Nephron progenitor cell (in vitro differentiated cells): Measurements from ENCODE around the gene BEST1.

Experiments used
- DNase-seq: peaks from one replicate; pipeline ENCODE4 v3.0.0; 2021
- H3K27ac Mint-ChIP-seq: 2 replicates; pipeline ENCODE4 v1.8.0; 2021; ENCODE audit warnings: mild to moderate bottlenecking, moderate library complexity, mixed read lengths
- H3K27me3 Mint-ChIP-seq: 2 replicates; pipeline ENCODE4 v1.8.0; 2021; ENCODE audit warnings: mild to moderate bottlenecking, low read depth, mixed read lengths; ENCODE audit not compliant: poor library complexity
- H3K36me3 Mint-ChIP-seq: 2 replicates; pipeline ENCODE4 v1.8.0; 2021; ENCODE audit warnings: low read depth, mixed read lengths
- H3K4me1 Mint-ChIP-seq: 2 replicates; pipeline ENCODE4 v1.8.0; 2021; ENCODE audit warnings: mixed read lengths
- H3K4me3 Mint-ChIP-seq: 2 replicates; pipeline ENCODE4 v1.8.0; 2021; ENCODE audit warnings: mild to moderate bottlenecking, moderate library complexity, mixed read lengths
- H3K9me3 Mint-ChIP-seq: 2 replicates; pipeline ENCODE4 v1.8.0; 2021; ENCODE audit warnings: mild to moderate bottlenecking, moderate library complexity, mixed read lengths
- TF ChIP-seq, protein P1 (sequence below): fragments of 200-600 bp; sonication (generic); IDR thresholded peaks from 2 replicates; pipeline ENCODE4 v1.5.0; 2021; ENCODE audit warnings: antibody characterized with exemption

Gene BEST1

DNA sequence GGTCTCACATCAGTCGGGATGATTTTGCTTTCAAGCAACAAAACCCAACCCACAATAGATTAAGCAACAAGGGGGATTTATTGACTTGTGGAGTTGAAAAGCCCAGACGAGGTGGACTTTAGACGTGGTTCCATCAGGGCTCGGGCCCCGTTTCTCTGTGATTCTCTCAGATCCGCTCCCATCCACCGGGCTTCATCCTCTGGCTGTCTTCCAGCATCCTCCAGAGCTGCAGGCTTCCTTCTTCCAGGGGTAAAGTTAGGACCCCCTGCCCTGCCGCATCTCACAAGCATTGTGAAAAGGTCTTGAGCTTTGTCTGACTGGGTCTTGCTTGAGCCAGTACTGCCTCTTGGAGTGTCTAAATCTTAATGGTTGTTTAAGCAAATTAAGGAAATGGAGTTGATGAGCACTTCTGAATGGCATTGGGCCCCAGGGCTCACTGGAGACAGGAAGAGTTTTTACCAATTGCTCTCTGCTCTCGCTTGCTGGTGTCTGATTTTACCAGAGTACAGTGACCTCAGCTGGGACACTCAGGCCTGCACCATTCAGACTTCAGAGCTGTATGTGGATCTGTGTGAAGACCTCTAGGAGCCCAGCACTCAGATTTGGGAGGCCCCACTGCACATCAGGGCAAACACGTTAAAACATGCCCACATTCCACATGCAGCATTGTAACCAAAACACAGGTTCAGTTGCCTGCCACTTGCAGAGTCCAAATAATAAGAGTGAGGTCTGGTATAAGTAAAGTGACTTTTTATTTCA lies 30.8 kb downstream of the BEST1 start:
- TF ChIP-seq, protein P1, sequence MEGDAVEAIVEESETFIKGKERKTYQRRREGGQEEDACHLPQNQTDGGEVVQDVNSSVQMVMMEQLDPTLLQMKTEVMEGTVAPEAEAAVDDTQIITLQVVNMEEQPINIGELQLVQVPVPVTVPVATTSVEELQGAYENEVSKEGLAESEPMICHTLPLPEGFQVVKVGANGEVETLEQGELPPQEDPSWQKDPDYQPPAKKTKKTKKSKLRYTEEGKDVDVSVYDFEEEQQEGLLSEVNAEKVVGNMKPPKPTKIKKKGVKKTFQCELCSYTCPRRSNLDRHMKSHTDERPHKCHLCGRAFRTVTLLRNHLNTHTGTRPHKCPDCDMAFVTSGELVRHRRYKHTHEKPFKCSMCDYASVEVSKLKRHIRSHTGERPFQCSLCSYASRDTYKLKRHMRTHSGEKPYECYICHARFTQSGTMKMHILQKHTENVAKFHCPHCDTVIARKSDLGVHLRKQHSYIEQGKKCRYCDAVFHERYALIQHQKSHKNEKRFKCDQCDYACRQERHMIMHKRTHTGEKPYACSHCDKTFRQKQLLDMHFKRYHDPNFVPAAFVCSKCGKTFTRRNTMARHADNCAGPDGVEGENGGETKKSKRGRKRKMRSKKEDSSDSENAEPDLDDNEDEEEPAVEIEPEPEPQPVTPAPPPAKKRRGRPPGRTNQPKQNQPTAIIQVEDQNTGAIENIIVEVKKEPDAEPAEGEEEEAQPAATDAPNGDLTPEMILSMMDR, result no peak

DNA sequence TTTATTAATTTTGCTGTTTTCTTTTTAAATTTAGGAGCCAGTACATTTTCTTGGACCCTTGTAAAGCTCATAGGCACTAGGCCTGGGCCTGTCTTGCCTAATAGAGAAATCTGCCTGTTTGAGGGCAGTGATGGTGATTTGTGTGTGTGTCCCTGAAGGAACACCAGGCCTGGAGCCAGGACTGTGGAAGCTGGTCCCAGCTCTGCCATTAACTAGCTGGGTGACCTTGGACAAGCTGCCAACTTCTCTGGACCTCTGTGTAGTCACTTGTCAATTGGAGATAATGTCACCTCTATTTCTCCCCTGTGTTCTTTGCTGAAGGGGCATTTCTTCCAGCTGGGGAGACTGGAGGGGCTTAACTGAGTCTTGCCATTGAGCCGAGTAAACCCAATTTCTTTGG lies 33.3 kb downstream of the BEST1 start:
- Mint-ChIP-seq H3K27me3 (no peaks in the 10 kb centered on the region), H3K27ac (no peak overlapping the region), H3K4me1 (peaks cover 11% of the 10 kb centered on the region), H3K36me3 (peaks cover 11% of the 10 kb centered on the region), H3K9me3 (peaks cover 29% of the 10 kb centered on the region), H3K4me3 (no peak overlapping the region)
- TF ChIP-seq, protein P1, result no peak
- DNase-seq, result no peak

More for the DNA sequence above, 30.8 kb downstream of the BEST1 start:
- H3K36me3 Mint-ChIP-seq, result no peaks in the 10 kb centered on the region
- no peak for DNase-seq
- peaks cover 5% of the 10 kb centered on the region for H3K27me3 Mint-ChIP-seq
- peaks cover 5% of the 10 kb centered on the region for H3K9me3 Mint-ChIP-seq
- H3K27ac Mint-ChIP-seq, result peak overlapping the region; percentile 58
- H3K4me3 Mint-ChIP-seq, result no peak overlapping the region
- peaks cover 22% of the 10 kb centered on the region for H3K4me1 Mint-ChIP-seq

DNA sequence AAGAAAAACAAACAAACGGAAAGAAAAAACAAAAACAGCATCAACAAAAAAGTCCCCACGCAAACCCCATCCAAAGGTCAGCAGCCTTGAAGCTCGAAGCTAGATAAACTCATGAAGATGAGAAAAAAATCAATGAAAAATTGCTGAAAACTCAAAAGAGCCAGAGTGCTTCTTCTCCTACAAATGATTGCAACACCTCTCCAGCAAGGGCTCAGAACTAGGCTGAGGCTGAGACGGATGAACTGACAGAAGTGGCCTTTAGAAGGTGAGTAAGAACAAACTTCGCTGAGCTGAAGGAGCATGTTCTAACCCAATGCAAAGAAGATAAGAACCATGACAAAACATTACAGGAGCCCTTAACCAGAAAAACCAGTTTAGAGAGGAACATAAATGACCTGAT lies 35.7 kb downstream of the BEST1 start:
- Mint-ChIP-seq H3K9me3 (peaks cover 53% of the 10 kb centered on the region), H3K27ac (no peak overlapping the region), H3K4me3 (no peak overlapping the region), H3K36me3 (peaks cover 16% of the 10 kb centered on the region), H3K4me1 (peaks cover 6% of the 10 kb centered on the region), H3K27me3 (peaks cover 7% of the 10 kb centered on the region)
- DNase-seq, result no peak
- TF ChIP-seq, protein P1, result no peak

DNA sequence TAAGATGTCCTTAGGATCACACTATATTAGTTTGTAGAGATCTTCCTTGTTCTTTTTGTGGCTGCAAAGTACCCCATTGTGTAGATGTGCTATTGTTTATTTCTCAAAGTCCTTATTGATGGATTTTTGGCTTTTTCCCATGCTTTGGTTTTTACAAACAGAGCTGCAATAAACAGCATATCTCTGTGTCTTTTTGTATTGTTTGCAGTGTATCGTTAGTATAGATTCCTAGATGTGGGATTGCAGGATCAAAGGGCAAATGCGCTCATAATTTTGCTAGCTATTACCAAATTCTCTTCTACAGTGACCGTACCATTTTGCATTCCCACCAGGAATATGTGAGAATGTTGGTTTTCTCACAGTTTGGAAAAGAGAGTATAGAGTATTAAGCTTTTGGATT lies 44.8 kb downstream of the BEST1 start:
- TF ChIP-seq, protein P1, result no peak
- Mint-ChIP-seq H3K36me3 (peaks cover 8% of the 10 kb centered on the region), H3K27me3 (peaks cover 5% of the 10 kb centered on the region), H3K4me3 (no peak overlapping the region), H3K27ac (no peak overlapping the region), H3K9me3 (peaks cover 34% of the 10 kb centered on the region), H3K4me1 (peaks cover 13% of the 10 kb centered on the region)
- DNase-seq, result no peak

DNA sequence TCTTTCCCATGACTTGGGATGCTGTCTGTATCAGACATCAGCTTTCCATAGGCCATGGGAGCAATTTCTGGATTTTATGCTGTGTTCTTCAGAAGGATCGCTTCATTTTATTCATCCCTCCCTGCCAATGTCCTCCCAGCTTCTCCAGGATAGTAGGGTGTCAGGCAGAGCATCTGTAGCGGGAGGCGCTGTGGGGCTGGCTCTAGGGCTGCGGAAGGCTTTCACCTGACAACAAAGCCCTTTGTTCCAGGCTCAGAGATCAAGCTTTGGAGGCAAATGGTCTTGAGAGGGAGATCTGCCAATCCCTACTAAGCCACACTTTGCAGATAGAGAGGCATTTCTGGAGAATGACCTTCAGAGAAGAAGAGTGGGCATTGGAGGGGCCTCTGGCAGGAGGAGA lies 46.8 kb downstream of the BEST1 start:
- H3K27me3 Mint-ChIP-seq, result peaks cover 6% of the 10 kb centered on the region
- H3K4me1 Mint-ChIP-seq, result peaks cover 23% of the 10 kb centered on the region
- no peak for DNase-seq
- peaks cover 22% of the 10 kb centered on the region for H3K9me3 Mint-ChIP-seq
- TF ChIP-seq, protein P1, result no peak
- H3K36me3 Mint-ChIP-seq, result peaks cover 4% of the 10 kb centered on the region
- no peak overlapping the region for H3K27ac Mint-ChIP-seq
- no peak overlapping the region for H3K4me3 Mint-ChIP-seq
